GM19193 (cell line): ENCODE results near the gene NME4.

Source experiments
- POLR2A ChIP-seq: IDR thresholded peaks from 4 replicates; pipeline ENCODE4 v1.6.1; 2011; ENCODE audit not compliant: insufficient read depth, insufficient read length; ENCODE audit errors: extremely low read depth

The NME4 gene

GRCh38 chr16:399340-400019 is 2.5 kb downstream of the NME4 start:
- no peak for TF ChIP-seq POLR2A

DNA sequence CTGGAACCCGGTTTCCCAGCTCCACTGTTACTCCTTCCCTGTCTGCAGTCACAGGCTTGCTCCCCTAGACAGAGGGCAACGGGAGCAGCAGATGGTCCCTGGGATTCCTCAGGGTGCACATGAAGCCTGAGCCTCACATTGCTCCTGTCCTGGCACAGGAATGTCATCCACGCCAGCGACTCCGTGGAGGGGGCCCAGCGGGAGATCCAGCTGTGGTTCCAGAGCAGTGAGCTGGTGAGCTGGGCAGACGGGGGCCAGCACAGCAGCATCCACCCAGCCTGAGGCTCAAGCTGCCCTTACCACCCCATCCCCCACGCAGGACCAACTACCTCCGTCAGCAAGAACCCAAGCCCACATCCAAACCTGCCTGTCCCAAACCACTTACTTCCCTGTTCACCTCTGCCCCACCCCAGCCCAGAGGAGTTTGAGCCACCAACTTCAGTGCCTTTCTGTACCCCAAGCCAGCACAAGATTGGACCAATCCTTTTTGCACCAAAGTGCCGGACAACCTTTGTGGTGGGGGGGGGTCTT is 3.1 kb downstream of the NME4 start:
- TF ChIP-seq POLR2A = no peak

DNA sequence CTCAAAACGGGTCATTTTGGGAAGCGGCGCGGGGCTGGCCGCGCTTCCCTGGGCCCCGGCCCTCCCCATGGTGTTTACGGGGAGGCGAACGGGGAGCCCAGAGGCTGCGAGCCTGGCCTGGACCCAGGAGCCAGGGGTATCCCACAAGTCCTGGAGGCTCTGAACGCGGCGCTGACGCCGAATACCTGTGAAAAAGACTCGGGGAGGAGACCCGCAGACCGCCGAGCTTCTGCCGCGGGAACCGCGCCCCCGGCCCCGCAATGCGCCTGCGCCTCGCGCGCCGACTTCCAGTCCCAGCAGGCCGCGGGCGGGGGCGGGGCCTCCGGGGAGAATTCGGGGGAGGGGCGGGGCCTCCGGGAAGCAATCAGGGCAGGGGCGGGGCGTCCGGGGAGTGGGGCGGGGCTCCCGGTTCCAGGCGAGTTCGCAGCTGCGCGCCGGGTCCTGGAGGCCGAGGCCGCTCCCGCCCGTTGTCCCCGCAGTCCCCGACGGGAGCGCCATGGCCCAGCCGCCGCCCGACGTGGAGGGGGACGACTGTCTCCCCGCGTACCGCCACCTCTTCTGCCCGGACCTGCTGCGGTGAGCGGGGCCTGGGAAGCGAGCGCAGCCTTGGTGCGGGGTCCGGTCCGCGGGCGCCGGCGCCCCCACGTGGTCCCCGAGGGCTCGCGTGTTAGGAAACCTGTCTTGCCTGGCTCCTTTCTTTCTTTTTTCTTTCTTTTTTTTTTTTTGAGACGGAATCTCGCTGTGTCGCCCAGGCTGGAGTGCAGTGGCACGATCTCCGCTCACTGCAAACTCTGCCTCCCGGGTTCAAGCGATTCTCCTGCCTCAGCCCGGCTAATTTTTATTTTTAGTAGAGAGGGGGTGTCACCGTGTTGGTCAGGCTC is 4.7 kb downstream of the NME4 start, which contains the start of gene DECR2:
TSS of gene DECR2 (plus strand) at position 418 of the 881 bp plus-strand sequence. CDS start at position 497, 79 bp downstream.
- peak; percentile 72 for TF ChIP-seq POLR2A

DNA sequence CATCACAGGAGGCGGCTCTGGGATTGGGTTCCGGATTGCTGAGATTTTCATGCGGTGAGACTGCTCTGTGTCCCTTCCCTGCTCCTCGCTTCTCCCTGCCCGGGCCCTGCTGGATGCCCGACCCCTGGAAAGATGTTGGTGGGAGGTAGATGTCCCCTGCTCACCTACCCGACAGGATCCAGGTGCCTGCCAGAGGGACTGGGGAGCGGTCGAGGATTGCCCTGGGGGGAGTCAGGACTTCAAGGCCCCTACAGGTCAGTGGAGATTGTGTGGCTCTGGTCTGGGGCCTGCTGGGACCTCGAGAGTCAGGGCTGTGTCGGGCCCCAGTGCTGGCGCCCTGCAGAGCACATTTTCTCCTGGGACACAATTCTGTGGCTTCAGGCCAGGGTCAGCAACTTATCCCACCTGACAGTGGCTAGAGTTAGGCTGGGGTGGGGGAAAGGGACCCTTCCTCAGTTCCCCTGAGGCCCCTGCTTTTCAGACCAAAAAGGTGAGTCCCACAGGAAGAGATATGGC is 8.0 kb downstream of the NME4 start:
- TF ChIP-seq POLR2A = no peak

DNA sequence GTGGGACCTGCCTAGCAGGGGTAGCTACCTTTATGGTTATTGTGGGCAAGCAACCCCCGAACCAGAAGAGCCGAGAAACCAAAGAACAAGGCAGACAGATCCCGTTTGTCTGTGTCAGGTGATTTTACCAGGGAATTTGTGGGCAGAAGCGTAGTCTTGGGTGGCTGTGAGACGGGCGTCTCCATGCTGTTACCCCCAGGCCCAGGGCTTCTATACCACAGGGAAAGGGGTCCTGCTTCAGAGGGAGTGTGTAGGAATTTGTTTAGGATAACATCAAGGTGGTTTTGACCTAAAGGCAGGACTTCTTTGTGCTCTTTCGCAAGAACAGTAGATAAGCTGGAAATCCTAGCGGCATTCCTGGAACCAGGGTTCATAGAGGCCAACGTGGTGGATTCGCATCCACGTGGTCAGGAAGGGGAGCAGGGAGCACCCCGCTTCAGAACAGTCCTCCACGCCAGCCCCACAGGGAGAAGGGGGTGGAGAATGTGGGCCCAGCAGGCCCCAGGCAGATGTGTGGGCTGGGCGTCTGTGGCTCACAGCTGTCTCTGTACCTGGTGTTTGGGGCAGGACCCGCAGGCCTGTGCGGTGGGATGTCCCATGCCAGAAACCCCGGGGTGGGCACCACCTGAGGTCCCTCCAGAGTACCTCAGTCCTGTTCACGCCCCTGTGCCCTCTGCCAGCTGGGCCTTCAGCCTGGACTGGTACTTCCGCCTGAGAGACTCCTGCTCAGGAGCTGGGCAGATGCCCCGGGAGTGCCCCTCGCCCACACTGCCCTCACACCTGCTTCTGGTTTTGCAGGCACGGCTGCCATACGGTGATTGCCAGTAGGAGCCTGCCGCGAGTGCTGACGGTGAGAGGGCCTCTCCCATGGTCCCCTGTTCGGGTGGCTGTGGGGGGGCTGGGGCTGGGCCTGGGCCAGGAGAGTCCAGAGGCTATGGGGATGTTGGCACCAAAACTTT is 8.8 kb downstream of the NME4 start:
- no peak for TF ChIP-seq POLR2A

DNA sequence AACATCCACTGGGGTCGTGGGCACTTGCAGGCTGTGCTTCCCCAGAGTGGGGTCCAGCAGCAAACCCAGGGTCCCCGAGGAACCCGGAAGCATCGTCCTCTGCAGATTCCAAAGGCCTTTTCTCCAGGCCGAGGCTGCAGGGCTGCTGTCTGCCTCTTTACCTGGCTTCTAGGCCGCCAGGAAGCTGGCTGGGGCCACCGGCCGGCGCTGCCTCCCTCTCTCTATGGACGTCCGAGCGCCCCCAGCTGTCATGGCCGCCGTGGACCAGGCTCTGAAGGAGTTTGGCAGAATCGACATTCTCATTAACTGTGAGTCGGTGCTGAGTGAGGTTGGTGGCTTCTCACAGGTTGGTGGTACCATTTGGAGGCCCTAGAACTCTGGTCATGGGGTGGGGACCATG is 10.3 kb downstream of the NME4 start:
- no peak for TF ChIP-seq POLR2A

- TF ChIP-seq POLR2A = no peak
Measured at GRCh38 chr16:410516-411178, 13.6 kb downstream of the NME4 start.

GRCh38 chr16:411576-412265 is 14.7 kb downstream of the NME4 start:
- TF ChIP-seq POLR2A = no peak

- TF ChIP-seq POLR2A = no peak
Measured at GRCh38 chr16:414395-415169, 17.6 kb downstream of the NME4 start.

DNA sequence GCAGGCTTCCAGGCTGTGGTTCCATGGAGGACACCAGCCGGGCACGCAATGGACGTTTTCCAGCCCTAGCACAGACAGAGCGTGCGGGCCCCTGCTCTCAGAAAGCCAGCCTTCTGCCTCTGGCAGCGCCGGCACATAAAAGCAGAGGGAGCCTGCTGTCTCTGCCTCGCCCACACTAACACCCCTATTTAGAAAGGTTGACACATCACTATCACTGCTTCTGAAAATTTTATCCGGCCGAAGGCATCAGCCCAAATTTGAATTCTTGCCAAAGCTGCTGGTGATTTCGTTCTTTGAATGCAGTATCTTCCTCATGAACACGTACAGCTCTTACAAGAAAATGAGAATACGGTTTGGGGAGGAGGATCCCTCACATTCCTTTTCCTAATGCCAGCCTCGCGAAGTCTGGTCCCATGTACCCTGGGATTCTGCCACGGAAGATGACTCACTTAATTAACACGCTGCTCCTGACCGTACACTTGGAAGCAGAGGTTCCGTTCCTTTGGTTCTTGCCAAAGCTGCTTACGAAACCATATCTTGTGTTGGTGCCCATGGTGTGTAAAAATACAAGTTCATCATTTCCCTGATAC is 27.1 kb downstream of the NME4 start:
- no peak for TF ChIP-seq POLR2A

DNA sequence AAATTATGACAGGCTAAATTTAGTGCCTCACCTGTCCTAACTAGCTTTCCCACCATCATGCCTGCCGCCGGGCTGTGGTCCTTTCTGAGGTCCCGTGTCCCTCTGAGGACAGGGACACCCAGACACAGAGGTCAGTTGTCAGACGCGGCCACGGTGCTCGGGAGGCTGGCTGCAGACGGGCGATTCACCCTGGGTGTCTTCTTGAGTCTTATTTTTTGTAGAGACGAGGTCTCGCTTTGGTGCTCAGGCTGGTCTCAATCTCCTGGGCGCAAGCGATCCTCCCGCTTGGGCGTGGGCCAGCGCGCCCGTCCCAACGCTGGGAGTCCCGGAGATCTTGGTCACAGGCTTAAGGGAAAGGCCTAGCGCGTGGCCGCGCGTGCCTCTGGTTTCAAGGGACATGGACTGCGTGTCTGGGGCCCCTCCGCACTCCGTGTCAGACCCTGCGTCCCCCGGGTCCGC is 27.7 kb downstream of the NME4 start:
- TF ChIP-seq POLR2A = no peak

DNA sequence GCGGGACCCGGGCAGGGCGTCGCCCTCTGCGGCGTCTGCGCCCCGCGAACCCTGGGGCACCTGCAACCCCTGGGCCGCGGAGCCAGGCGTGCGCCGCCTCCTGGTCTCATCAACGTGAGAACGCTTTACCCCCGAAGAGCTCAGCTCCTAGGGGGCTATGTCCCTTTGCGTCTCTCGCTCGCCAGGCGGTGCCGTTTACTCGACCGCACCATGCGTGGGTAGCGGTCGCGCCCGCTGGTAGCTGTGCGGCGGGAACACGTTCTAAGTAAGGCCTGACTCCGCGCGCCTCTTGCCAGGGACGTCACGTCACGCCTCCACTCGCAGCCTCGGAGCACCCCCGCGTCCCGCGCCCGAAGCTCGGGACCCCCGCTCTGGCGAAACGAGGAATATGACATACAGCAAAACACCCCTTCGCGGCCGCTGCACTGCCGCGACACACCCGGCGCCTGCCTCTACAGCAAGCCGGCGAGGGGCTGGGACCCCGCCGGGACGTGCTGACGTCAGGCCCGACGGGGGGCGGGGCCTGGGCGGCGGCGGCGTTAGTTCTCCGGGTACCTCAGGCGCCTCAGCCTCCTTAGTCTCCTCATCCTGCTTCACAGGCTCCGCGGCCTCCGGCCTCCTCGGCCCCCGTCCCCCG is 28.2 kb downstream of the NME4 start, which contains the start of gene RAB11FIP3:
TSS of gene RAB11FIP3 (plus strand) at position 568 of the 637 bp plus-strand sequence. CDS start 358 bp downstream, outside the sequence.
- peak; percentile 74 for TF ChIP-seq POLR2A
